RPMI7951 (cell line): Measurements from ENCODE around the gene POU5F1. TPM values are rescaled to one million over a fixed set of nuclear protein-coding genes. Genes with fewer than 3 reads are reported as not detected.
A peak's percentile ranks its signal among the peaks of the same experiment; 100 is the strongest.
"Not testable (repeated sequence)": the region's sequence is repeated elsewhere in the genome, so short reads cannot be mapped to it uniquely, and the experiment has no call there.

ENCODE experiments used
- DNase-seq: peaks from one replicate; pipeline ENCODE4 v3.0.0-alpha.2; 2012; ENCODE audit warnings: low read depth
- total RNA-seq: library from RNA; depleted of rRNA; stranded (reverse); fragments of >200 nt; shearing (Covaris generic); gene quantifications from 2 replicates; pipeline ENCODE4 v1.2.3, GENCODE V29; 2014

The POU5F1 gene
- total RNA-seq, 1 experiment from 2014 or later: 0.36 TPM

- peak; percentile 74 for DNase-seq
These were observed 22.1 kb upstream of the POU5F1 start for GRCh38 chr6:31192431-31193105.

DNA sequence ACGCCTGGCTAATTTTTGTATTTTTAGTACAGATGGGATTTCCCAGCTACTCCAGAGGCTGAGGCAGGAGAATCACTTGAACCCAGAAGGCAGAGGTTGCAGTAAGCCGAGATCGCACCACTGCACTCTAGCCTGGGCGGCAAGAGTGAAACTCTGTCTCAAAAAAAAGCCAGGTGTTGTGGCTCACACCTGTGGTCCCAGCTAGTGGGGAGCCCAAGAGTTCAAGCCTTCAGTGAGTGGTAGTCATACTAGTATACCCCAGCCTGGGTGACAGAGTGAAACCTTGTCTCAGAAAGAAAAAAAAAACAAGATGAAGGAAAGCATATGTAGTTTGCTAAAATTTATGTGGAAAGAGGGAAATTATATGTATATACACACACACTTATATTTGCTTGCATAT lies 20.0 kb upstream of the POU5F1 start:
- no peak for DNase-seq

GRCh38 chr6:31189223-31189622 lies 18.7 kb upstream of the POU5F1 start:
- DNase-seq: not testable (repeated sequence)

GRCh38 chr6:31187780-31188194 lies 17.3 kb upstream of the POU5F1 start:
- no peak for DNase-seq

- DNase-seq: no peak
These were observed 15.7 kb upstream of the POU5F1 start for GRCh38 chr6:31186052-31186734.

- DNase-seq: not testable (repeated sequence)
These were observed 15.2 kb upstream of the POU5F1 start for GRCh38 chr6:31185695-31186051.

DNA sequence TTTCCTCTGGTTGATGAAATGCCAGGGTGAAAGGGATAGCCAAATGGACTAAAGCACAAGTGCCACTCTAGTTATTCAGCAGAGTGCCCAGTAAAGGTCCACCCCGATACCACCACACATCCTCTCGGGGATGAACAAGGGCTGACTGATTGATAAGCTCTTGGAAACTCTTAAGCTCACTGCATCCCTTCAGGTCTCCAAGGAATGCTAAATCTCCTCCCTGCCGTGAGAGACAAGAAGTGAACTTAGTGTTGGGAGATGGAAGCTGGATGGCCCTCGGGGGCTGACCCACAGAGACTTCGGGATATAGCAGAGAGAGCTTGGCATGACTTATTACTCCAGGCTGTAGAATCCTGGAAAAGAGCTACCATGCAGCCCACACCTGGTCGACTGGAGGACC lies 13.4 kb upstream of the POU5F1 start:
- not testable (repeated sequence) for DNase-seq

DNA sequence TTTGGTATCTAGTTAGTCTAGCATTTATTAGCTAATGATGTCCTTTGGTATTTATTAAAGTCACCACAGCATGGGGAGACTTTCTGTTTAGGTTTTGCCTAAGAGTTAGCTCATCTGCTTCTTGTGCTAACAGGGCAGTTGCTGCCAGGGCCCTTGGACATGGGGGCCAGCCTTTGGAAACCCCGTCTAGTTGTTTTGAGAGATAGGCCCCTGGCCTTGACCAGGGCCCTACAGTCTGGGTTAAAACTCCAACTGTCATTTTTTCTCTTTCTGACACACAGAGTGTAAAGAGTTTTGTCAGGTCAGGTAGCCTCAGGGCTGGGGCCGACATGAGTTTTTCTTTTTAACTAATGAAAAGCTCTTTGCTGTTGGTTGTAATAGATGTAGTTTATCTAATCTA lies 12.8 kb upstream of the POU5F1 start:
- not testable (repeated sequence) for DNase-seq

GRCh38 chr6:31180500-31180899 lies 10.0 kb upstream of the POU5F1 start:
- DNase-seq: peak; percentile 91

GRCh38 chr6:31179896-31180295 lies 9.4 kb upstream of the POU5F1 start:
- DNase-seq: no peak

- DNase-seq: no peak
These were observed 8.5 kb upstream of the POU5F1 start for GRCh38 chr6:31179042-31179386.

DNA sequence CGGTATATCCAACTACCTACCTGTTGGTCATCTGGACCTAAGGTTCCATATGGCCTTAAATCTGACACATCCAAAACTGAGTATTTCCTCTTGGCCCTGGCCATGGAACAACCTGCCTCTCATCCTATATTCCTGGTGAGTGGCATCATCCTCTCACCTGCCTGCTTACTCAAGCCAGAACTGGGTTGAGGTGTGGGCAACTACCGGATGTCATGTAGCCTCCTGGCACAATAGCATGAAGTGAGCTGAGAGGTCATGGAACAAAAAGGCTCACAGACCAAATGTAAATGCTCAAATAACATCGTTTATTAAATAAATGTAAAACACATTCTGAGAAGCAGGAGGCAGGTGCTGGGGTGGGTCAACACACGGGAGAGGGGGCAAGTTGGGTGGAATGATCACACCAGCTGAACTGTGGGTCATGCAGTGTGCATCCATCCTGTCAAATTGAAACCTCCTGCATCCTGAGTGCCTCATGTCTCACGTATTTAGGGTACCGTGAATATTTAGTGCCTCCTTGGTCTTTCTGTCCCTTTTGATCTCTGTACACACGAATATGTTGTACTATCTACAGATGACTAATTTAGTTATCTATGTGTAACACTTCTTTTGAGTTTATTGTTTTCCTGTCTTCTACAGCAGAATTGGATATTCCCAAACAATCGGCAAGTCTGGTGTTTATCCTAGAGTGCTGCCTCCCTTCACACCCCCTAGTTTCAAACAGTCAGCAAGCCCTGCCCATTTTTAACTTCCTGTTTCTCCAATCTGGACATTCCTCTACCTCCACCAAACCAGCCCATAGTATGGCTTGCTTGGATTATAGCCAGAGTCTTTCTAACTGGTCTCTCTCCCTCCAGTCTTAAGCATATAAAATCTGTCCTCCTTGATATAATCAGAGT lies 7.9 kb upstream of the POU5F1 start:
- no peak for DNase-seq

DNA sequence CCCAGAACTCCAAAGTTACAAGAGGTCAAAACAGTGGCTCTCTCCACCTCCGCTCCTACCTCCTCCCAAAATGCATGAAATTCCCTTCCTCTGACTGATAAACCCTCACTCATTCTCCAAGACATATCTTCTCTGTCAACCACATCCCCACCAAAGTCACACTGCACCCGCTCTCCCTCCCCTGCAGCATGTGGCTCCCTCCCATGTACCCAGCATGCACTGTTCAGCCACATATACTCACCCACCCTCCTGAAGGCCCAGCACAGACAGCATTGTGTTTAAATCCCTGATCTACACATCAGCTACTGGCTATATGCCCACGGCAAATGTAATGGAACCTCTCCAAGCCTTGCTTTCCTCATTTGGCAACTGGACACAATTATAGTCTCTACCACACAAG lies 5.5 kb upstream of the POU5F1 start:
- peak; percentile 67 for DNase-seq

- DNase-seq: no peak
These were observed 3.9 kb upstream of the POU5F1 start for GRCh38 chr6:31174378-31174777.

DNA sequence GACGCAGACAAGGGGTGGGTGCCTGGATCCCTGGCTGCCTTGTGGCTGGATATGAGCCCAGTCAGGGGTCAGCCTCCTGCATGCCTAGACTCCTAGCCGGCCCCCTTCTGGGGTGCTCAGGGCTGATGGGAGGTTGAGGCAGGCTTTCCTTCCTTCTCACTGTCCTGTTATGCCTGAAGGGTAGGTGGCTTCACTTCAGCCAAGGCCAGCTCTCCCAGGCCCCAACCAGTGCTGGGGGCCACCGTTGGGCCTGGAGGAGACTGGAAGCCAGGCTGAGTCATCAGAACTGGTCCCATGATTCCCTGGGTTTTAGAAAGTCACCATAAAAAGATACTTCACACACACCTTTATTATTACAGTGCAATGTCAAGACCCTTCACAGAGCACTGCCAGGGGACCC lies 2.9 kb upstream of the POU5F1 start:
- DNase-seq: no peak

- no peak for DNase-seq
These were observed 2.5 kb upstream of the POU5F1 start for GRCh38 chr6:31172973-31173384.

DNA sequence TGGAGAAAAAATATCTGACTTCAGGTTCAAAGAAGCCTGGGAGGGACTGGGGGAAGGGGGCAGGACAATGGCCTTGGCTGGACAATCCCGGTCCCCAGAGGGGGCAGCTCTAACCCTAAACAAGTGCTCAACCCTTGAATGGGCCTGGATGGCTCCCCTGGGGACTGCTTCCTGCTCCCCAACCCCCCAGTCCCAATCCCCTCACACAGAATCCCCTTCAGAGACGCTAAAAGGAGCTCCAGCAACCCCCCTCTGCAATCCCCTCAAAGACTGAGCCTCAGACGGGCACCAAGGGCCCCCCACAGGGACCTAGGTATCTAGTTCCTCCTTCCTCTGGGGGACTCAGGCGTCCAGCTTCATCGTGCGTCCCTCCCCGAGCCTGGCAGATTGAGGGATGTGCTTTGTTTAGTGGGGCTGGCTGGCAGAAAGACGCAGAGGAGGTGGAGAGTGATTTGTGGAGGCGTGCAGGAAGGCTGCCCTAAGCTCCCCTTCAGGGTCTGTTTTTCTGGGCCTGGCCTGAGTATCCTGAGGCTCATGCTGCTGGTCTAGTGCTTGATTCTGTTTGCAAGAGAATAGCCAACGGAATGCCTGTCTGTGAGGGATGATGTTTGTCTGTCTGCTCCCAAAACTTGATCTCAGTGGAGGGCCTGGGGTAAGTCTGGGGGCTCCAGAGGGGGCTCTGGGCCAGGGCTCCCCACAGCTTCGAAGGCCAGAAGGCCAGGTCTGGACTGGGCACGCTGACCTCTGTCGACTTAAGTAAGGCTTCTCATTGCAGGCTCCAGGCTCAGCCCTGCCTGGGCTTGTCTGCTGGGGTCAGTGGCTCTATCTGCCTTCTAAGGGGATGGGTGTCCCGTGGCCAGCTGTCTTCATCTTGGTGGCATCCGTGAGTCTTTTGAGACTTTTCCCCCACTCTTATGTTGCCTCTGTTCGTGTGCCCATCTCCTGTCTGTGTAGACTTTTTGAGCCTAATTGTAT lies 1.7 kb upstream of the POU5F1 start:
- no peak for DNase-seq

DNA sequence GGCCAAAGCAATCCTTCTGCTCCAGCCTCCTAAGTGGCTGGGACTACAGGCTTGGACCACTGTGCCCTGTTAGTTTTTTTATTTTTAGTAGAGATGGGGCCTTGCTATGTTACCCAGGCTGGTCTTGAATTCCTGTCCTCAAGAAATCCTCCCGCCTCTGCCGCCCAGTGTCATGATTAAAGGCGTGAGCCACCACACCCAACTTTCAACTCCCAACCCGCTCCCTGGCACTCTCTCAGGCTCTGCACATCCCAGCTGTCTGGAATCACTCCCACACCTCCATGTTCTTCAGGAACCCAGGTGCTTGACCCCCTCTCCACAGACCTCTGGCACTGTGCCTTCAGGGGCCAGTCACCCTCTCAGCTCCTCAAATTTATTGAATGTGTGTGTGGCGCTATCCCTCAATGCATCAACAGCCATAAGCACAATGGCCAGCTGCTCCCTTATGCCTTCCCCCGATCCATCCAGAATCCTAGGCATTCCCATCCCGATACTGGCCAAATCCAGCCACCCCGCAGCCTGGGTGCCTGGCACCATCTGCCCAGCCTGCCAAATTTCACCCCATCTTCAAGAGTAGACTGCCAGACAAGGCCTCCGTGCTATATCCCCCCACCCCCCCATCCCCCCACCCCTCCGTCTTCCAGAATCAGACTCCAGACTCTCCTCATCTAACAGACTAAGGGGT lies 647 bp upstream of the POU5F1 start:
- DNase-seq: no peak

GRCh38 chr6:31169858-31170599 lies 453 bp downstream of the POU5F1 start:
- DNase-seq: not testable (repeated sequence)
